NT2/D1 (cell line): ENCODE measurements around the gene ZBTB46.

Experiments used
- SUZ12 ChIP-seq: IDR thresholded peaks from 2 replicates; pipeline ENCODE4 v1.6.1; 2011; ENCODE audit not compliant: insufficient read length, insufficient read depth; ENCODE audit errors: extremely low read depth
- YY1 ChIP-seq: IDR thresholded peaks from 2 replicates; pipeline ENCODE4 v1.6.1; 2011; ENCODE audit not compliant: insufficient read length, insufficient read depth
- ZNF274 ChIP-seq: IDR thresholded peaks from 2 replicates; pipeline ENCODE4 v1.6.1; 2011; ENCODE audit warnings: mild to moderate bottlenecking, low read depth, low read length

- TF ChIP-seq SUZ12 = no peak
- TF ChIP-seq ZNF274 = no peak
- TF ChIP-seq YY1 = peak; percentile 72
Observed at GRCh38 chr20:63864978-63865640, 34.0 kb upstream of the ZBTB46 start, which contains the start of gene TPD52L2.
